Activated T-cell treated with anti-CD3 and anti-CD28 coated beads, Interleukin-2, amount 50 U/mL, for 1 hour (primary cell): ENCODE results near the gene SLC35E3.
"Not testable (repeated sequence)": the region's sequence is repeated elsewhere in the genome, so short reads cannot be mapped to it uniquely, and the experiment has no call there.

Source experiments
- DNase-seq: peaks from one replicate; pipeline ENCODE4 v3.0.0-alpha.2; 2020

Gene SLC35E3

DNA sequence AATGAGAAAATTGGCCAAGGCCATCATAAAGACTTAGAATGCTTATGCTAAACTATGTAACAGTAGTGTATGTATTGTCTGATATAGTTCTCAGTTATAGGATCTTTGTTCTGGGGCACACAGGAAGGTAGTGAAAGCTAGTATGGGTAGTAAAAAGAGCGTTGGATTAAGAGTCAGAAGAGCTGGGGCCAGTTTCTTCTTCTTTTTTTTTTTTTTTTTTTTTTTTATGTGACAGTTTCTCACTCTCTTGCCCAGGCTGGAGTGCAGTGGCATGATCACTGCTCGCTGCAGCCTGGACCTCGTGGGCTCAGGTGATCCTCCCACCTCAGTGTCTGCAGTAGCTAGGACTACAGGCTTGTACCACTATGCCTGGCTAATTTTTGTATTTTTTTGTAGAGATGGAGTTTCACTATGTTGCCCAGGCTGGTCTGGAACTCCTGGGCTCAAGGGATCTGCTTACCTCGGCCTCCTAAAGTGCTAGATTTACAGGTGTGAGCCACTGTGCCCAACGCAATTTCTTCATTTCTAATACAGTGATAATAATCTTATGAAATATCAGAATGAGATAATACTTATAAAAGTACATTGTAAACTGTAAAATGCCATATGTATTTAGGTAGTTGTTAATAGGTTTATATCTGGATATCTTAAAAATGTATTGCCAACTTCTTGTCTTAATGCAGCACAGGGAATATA, 69.4 kb downstream of the SLC35E3 start:
- no peak for DNase-seq

DNA sequence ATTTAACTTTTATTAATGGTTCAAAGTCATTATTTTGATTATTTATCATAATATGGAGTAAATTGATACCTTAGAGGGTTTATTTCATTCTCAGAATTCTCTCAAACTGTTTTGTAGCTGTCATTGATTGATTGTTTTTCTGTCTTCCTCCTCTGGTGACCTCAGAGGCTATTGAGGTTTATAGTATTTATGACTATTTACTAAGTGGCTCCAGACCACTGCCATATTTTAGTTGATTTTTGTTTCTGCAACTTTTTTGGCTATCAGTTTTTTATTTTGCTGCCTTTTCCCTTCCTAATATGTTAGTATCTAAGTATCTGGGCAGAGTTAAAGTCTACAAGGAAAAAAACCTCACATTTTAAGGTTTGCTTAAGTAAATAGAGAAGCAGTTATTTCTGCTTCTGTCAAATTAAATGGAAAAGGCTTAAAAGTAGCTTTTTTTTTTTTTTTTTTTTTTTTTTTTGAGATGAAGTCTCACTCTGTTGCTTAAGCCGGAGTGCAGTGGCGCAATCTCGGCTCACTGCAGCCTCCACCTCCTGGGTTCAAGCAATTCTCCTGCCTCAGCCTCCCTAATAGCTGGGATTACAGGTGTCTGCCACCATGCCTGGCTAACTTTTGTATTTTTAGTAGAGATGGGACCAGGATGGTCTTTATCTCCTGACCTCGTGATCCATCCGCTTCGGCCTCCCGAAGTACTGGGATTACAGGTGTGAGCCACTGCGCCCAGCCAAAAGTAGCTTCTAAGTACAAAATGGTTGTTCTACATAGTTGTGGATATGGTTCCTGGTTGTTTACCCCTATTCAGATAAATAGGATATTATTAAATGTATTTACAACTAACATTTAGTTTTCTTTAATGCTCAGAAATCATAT, 70.2 kb downstream of the SLC35E3 start:
- DNase-seq = no peak

DNA sequence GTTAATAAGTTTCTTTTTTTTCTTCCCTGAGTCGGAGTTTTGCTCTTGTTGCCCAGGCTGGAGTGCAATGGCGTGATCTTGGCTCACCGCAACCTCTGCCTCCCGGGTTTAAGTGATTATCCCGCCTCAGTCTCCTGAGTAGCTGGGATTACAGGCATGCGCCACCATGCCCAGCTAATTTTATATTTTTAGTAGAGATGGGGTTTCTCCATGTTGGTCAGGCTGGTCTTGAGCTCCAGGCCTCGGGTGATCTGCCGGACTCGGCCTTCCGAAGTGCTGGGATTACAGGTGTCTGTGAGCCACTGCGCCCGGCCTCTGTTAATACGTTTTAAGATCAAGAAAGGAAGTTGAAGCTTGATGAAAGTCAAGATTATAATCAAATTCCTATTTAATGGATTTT, 73.5 kb downstream of the SLC35E3 start:
- not testable (repeated sequence) for DNase-seq

GRCh38 chr12:68821357-68822188, 75.6 kb downstream of the SLC35E3 start:
- no peak for DNase-seq

GRCh38 chr12:68823696-68824095, 77.7 kb downstream of the SLC35E3 start:
- no peak for DNase-seq

- DNase-seq = no peak
These were observed 78.2 kb downstream of the SLC35E3 start for GRCh38 chr12:68824131-68824530.

GRCh38 chr12:68824597-68825250, 78.7 kb downstream of the SLC35E3 start:
- no peak for DNase-seq

DNA sequence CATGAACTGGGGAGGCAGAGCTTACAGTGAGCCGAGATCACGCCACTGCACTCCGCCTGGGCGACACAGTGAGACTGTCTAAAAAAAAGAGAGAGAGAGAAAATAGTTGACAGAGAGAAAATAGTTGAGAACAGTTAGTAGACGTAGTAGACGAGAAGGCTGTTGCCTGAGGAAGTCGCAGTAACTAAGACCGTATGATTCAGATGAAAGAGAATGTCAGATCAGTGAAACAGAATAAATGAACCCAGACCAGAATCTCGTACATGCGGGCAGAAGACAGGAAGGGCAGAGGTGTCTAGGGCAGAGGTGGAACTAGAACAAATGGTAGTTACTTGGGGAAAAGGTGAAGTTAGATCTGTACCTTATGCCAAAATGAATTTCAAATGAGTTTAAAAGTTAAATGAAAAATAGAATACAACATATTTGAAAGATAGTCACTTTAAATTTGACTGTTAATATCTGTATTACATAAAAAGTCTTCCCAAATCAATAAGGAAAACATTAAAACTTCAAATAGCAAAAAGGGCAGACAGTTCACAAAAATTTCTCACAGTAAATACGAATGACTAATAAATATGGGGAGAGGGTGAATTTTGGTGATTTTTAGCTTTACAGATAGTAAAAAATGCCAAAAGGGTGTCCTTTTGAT, 79.7 kb downstream of the SLC35E3 start:
- DNase-seq = no peak

GRCh38 chr12:68827895-68828671, 82.1 kb downstream of the SLC35E3 start:
- no peak for DNase-seq

GRCh38 chr12:68828672-68829068, 82.7 kb downstream of the SLC35E3 start:
- no peak for DNase-seq
